Neural cell (in vitro differentiated cells): Measurements from ENCODE around the gene EYA4. TPM values are rescaled to one million over a fixed set of nuclear protein-coding genes. Genes with fewer than 3 reads are reported as not detected.

Source experiments
- H2AFZ ChIP-seq: fragments of 200-600, 300-800 bp; sonication (generic), shearing (Covaris generic); 2 replicates; pipeline ENCODE4 v1.6.0; 2014; ENCODE audit warnings: low read depth, mild to moderate bottlenecking, antibody characterized with exemption, low read length, moderate library complexity
- H3F3A ChIP-seq: fragments of 200-600 bp; shearing (Covaris generic); 2 replicates; pipeline ENCODE4 v1.6.1; 2016; ENCODE audit warnings: mild to moderate bottlenecking, moderate library complexity, mixed read lengths, antibody characterized with exemption, low read length; ENCODE audit not compliant: insufficient read depth, poor library complexity, severe bottlenecking
- H3K27ac ChIP-seq: fragments of 200-600, 300-800 bp; sonication (generic), shearing (Covaris generic); 2 replicates; pipeline ENCODE4 v1.5.1; 2014; ENCODE audit warnings: mild to moderate bottlenecking, low read length, moderate library complexity
- H3K27me3 ChIP-seq: fragments of 300-800, 200-600 bp; sonication (generic), shearing (Covaris generic); 2 replicates; pipeline ENCODE4 v1.6.0; 2014; ENCODE audit warnings: mild to moderate bottlenecking, low read depth, low read length, moderate library complexity; ENCODE audit not compliant: insufficient read depth
- H3K36me3 ChIP-seq: fragments of 300-800, 200-600 bp; sonication (generic), shearing (Covaris generic); 2 replicates; pipeline ENCODE4 v1.5.1; 2014; ENCODE audit warnings: mild to moderate bottlenecking, antibody characterized with exemption, low read length, moderate library complexity; ENCODE audit not compliant: insufficient read depth
- H3K4me2 ChIP-seq: fragments of 300-800, 200-600 bp; sonication (generic), shearing (Covaris generic); 2 replicates; pipeline ENCODE4 v1.6.0; 2014; ENCODE audit warnings: mild to moderate bottlenecking, low read length
- H3K4me3 ChIP-seq: fragments of 300-800, 200-600 bp; sonication (generic), shearing (Covaris generic); 2 replicates; pipeline ENCODE4 v1.5.1; 2014; ENCODE audit warnings: mild to moderate bottlenecking, low read length, moderate library complexity
- H3K79me2 ChIP-seq: fragments of 200-600 bp; shearing (Covaris generic); replicated peaks from 2 replicates; pipeline ENCODE4 v1.6.0; 2014; ENCODE audit warnings: mild to moderate bottlenecking, low read length, moderate library complexity; ENCODE audit not compliant: insufficient read depth
- H3K9ac ChIP-seq: fragments of 300-800, 200-600 bp; sonication (generic), shearing (Covaris generic); 2 replicates; pipeline ENCODE4 v1.6.1; 2016; ENCODE audit warnings: mild to moderate bottlenecking, low read length, mixed read lengths
- H3K9me2 ChIP-seq: fragments of 200-600 bp; shearing (Covaris generic); 2 replicates; pipeline ENCODE4 v1.6.1; 2016; ENCODE audit warnings: mild to moderate bottlenecking, low read length, mixed read lengths; ENCODE audit not compliant: insufficient read depth
- H3K9me3 ChIP-seq: fragments of 200-600, 300-800 bp; sonication (generic), shearing (Covaris generic); 2 replicates; pipeline ENCODE4 v1.6.1; 2016; ENCODE audit warnings: mild to moderate bottlenecking, mixed run types, low read length, moderate library complexity, mixed read lengths
- H4K20me1 ChIP-seq: fragments of 200-600 bp; shearing (Covaris generic); 2 replicates; pipeline ENCODE4 v1.6.1; 2016; ENCODE audit warnings: mild to moderate bottlenecking, mixed run types; ENCODE audit not compliant: insufficient read depth
- EP300 ChIP-seq: fragments of 450-650 bp; conservative IDR thresholded peaks from 2 replicates; pipeline ENCODE4 v1.6.1; 2014; ENCODE audit warnings: antibody characterized with exemption, mild to moderate bottlenecking, moderate library complexity; ENCODE audit not compliant: poor library complexity, severe bottlenecking
- EZH2 ChIP-seq: fragments of 200-600, 300-800 bp; shearing (Covaris generic), sonication (generic); IDR thresholded peaks from 2 replicates; pipeline ENCODE4 v1.6.1; 2014; ENCODE audit warnings: antibody characterized with exemption, low read length, borderline replicate concordance, mild to moderate bottlenecking; ENCODE audit not compliant: insufficient read depth, poor library complexity, severe bottlenecking
- MXI1 ChIP-seq: fragments of 450-650 bp; conservative IDR thresholded peaks from 2 replicates; pipeline ENCODE4 v1.6.1; 2014; ENCODE audit warnings: antibody characterized with exemption, mild to moderate bottlenecking; ENCODE audit not compliant: poor library complexity, severe bottlenecking
- POLR2AphosphoS5 ChIP-seq: IDR thresholded peaks from 2 replicates; pipeline ENCODE4 v1.6.1; 2012
- RAD21 ChIP-seq: fragments of 450-650 bp; conservative IDR thresholded peaks from 2 replicates; pipeline ENCODE4 v1.6.1; 2014; ENCODE audit warnings: antibody characterized with exemption, mild to moderate bottlenecking, moderate library complexity
- REST ChIP-seq: IDR thresholded peaks from 2 replicates; pipeline ENCODE4 v1.6.1; 2012; ENCODE audit warnings: borderline replicate concordance
- SMC3 ChIP-seq: fragments of 450-650 bp; conservative IDR thresholded peaks from 2 replicates; pipeline ENCODE4 v1.6.1; 2014; ENCODE audit warnings: antibody characterized with exemption, mild to moderate bottlenecking, moderate library complexity; ENCODE audit not compliant: poor library complexity
- TAF1 ChIP-seq: IDR thresholded peaks from 2 replicates; pipeline ENCODE4 v1.6.1; 2012; ENCODE audit warnings: low read depth
- polyA plus RNA-seq: library from polyadenylated mRNA; depleted of rRNA; stranded (reverse); fragments of >200 nt; gene quantifications from 2 replicates; pipeline ENCODE4 v1.2.3, GENCODE V29; 2014
- TF ChIP-seq, protein P1 (sequence below): fragments of 450-650 bp; IDR thresholded peaks from 2 replicates; pipeline ENCODE4 v1.5.1; 2014; ENCODE audit warnings: antibody characterized with exemption, mild to moderate bottlenecking, moderate library complexity; ENCODE audit not compliant: poor library complexity, severe bottlenecking

Gene EYA4
- polyA plus RNA-seq, 1 donor from 2014 or later, result 2.6 TPM

- TF ChIP-seq SMC3 (no peak), REST (no peak), MXI1 (no peak), EZH2 (no peak), RAD21 (no peak), TAF1 (no peak), POLR2AphosphoS5 (no peak), EP300 (no peak)
- TF ChIP-seq, protein P1, sequence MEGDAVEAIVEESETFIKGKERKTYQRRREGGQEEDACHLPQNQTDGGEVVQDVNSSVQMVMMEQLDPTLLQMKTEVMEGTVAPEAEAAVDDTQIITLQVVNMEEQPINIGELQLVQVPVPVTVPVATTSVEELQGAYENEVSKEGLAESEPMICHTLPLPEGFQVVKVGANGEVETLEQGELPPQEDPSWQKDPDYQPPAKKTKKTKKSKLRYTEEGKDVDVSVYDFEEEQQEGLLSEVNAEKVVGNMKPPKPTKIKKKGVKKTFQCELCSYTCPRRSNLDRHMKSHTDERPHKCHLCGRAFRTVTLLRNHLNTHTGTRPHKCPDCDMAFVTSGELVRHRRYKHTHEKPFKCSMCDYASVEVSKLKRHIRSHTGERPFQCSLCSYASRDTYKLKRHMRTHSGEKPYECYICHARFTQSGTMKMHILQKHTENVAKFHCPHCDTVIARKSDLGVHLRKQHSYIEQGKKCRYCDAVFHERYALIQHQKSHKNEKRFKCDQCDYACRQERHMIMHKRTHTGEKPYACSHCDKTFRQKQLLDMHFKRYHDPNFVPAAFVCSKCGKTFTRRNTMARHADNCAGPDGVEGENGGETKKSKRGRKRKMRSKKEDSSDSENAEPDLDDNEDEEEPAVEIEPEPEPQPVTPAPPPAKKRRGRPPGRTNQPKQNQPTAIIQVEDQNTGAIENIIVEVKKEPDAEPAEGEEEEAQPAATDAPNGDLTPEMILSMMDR, result no peak
- no peak overlapping the region for H3K4me2 ChIP-seq
- H3K9ac ChIP-seq, result no peak overlapping the region
- no peaks in the 10 kb centered on the region for H3K9me3 ChIP-seq
- no peak overlapping the region for H2AFZ ChIP-seq
- H4K20me1 ChIP-seq, result no peaks in the 10 kb centered on the region
- no peak overlapping the region for H3K27ac ChIP-seq
- H3K9me2 ChIP-seq, result no peaks in the 10 kb centered on the region
- H3K36me3 ChIP-seq, result no peaks in the 10 kb centered on the region
- H3K27me3 ChIP-seq, result no peaks in the 10 kb centered on the region
- H3K4me3 ChIP-seq, result no peak overlapping the region
- H3F3A ChIP-seq, result no peaks in the 10 kb centered on the region
- H3K79me2 ChIP-seq, result no peaks in the 10 kb centered on the region
Measured at GRCh38 chr6:133468591-133468990, 227.4 kb downstream of the EYA4 start.

DNA sequence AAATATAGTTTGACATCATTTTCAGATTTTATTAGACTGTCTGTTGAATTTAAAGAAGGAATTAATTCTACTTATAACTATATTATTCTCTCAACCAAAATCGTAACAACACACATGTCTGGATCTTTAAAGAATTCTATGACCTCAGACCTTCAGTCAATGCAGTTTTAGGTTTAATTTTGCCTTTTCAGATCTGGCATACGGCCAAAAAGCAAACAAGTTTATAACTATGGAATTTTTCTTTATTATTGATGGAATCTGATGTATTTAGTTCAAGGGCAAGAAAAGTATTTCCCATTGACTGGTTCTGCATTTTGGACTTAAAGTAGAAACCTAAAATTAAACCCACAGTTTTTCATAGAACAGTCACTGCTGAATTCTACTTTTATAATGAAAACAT is 233.4 kb downstream of the EYA4 start:
- TF ChIP-seq SMC3 (no peak), POLR2AphosphoS5 (no peak), RAD21 (no peak), REST (no peak), MXI1 (no peak), EP300 (no peak), TAF1 (no peak), EZH2 (no peak)
- TF ChIP-seq, protein P1, result no peak

More for the DNA sequence above, 233.4 kb downstream of the EYA4 start:
- Histone ChIP-seq H3K9ac (no peak overlapping the region), H2AFZ (no peak overlapping the region), H3K9me2 (no peaks in the 10 kb centered on the region), H3K4me3 (no peak overlapping the region), H4K20me1 (no peaks in the 10 kb centered on the region), H3F3A (no peaks in the 10 kb centered on the region), H3K27ac (no peak overlapping the region), H3K4me2 (no peak overlapping the region), H3K36me3 (no peaks in the 10 kb centered on the region), H3K27me3 (no peaks in the 10 kb centered on the region), H3K9me3 (no peaks in the 10 kb centered on the region), H3K79me2 (no peaks in the 10 kb centered on the region)
